Measurements from ENCODE around the gene CELF5. TPM values are rescaled to one million over a fixed set of nuclear protein-coding genes. Genes with fewer than 3 reads are reported as not detected.

Gene CELF5
- total and polyA plus RNA-seq, 9 of the 15 experiments (the other 6 are each of a cell fraction or from before 2014, with no cell fraction given), result 0.01 to 0.56 (median 0.22) TPM

DNA sequence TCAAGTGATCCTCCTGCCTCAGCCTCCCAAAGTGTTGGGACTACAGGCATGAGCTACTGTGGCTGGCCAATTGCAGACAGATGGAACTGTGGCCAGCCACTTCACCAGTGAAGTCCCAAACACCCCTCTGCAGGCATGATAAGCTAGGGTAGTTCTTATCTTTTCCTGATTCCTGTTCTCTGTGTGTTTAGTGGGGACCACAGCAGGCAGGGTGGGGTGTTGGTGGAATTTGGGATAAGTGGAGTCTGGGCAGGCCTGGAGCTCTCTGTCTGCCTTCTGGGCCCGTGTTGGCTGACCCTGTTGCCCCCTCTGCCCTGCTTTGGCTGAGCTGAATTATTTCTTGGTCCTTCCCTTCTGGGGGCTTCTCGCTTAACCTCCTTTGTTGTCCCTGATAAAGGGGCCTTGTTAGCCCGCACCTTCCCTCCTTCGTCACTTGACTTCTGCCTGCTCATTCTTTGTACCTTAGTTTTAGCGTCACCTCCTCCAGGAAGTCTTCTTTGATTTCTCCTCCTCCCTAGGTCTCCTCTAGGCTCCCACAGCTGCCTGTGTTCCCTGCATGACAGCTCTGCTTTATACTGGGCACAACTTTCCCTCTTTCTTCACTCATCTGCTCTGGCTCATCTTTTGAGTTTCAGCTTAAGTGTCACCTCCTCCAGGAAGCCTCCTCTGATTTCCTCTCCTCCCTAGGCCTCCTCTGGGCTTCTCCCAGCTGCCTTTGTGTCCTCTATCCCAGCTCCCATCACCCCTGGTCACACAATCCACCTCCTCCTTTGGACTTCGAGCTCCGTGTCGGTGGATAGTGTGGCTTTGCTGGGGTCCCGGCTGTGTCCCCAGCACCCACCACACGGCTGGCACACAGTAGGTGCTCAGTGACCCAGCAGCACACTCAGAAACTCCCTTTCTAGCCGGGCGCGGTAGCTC is 40.5 kb upstream of the CELF5 start (continued):
- TF ChIP-seq, protein P1, sequence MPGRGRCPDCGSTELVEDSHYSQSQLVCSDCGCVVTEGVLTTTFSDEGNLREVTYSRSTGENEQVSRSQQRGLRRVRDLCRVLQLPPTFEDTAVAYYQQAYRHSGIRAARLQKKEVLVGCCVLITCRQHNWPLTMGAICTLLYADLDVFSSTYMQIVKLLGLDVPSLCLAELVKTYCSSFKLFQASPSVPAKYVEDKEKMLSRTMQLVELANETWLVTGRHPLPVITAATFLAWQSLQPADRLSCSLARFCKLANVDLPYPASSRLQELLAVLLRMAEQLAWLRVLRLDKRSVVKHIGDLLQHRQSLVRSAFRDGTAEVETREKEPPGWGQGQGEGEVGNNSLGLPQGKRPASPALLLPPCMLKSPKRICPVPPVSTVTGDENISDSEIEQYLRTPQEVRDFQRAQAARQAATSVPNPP (IDR thresholded peaks at IDR 0.05; ENCODE audit: borderline replicate concordance, insufficient read depth, insufficient read length), result no peak
- TF ChIP-seq ID3 (CRISPR knock-in tag; IDR thresholded peaks at IDR 0.05), result no peak
- no peak for TF ChIP-seq ID3 (tag; IDR thresholded peaks at IDR 0.05)
- TF ChIP-seq CHD1 (IDR thresholded peaks at IDR 0.05; ENCODE audit: low read length), result no peak
- TF ChIP-seq RAD51 (IDR thresholded peaks at IDR 0.05; ENCODE audit: borderline replicate concordance, low read depth), result peak; percentile 15; the same call in 1 of the 2 replicates
- TF ChIP-seq NFYB (IDR thresholded peaks at IDR 0.05; ENCODE audit: extremely low read depth, insufficient read length), result no peak
- TF ChIP-seq NFRKB (IDR thresholded peaks at IDR 0.05; ENCODE audit: low read depth), result no peak
- no peak for TF ChIP-seq POLR3G (IDR thresholded peaks at IDR 0.05; ENCODE audit: extremely low read depth, insufficient read length, insufficient replicate concordance)
- TF ChIP-seq KDM2B (CRISPR knock-in tag; IDR thresholded peaks at IDR 0.05), result no peak
- TF ChIP-seq MEF2A (IDR thresholded peaks at IDR 0.05; ENCODE audit: control insufficient read depth, low read depth, low read length), result no peak
- TF ChIP-seq SOX6 (IDR thresholded peaks at IDR 0.05), result 0 out of 2 replicates have a peak, but pooled peaks have one; percentile 36
- 0 out of 2 replicates have a peak, but pooled peaks have one; percentile 45 for TF ChIP-seq SMARCC2 (IDR thresholded peaks at IDR 0.05; ENCODE audit: low read depth)
- no peak for TF ChIP-seq PCBP1 (IDR thresholded peaks at IDR 0.05; ENCODE audit: low read depth, low read length, poor library complexity, severe bottlenecking)
- TF ChIP-seq SUPT5H (IDR thresholded peaks at IDR 0.05), result no peak
- no peak for TF ChIP-seq POU5F1 (IDR thresholded peaks at IDR 0.05; ENCODE audit: borderline replicate concordance, low read depth, low read length, partially characterized antibody)
- TF ChIP-seq, protein P2, sequence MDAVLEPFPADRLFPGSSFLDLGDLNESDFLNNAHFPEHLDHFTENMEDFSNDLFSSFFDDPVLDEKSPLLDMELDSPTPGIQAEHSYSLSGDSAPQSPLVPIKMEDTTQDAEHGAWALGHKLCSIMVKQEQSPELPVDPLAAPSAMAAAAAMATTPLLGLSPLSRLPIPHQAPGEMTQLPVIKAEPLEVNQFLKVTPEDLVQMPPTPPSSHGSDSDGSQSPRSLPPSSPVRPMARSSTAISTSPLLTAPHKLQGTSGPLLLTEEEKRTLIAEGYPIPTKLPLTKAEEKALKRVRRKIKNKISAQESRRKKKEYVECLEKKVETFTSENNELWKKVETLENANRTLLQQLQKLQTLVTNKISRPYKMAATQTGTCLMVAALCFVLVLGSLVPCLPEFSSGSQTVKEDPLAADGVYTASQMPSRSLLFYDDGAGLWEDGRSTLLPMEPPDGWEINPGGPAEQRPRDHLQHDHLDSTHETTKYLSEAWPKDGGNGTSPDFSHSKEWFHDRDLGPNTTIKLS (IDR thresholded peaks at IDR 0.05; ENCODE audit: borderline replicate concordance, low read depth), result no peak
- peak; percentile 99 for TF ChIP-seq ADNP (tag; IDR thresholded peaks at IDR 0.05)
- no peak for TF ChIP-seq ZFP91 (CRISPR knock-in tag; IDR thresholded peaks at IDR 0.05)
- TF ChIP-seq, protein P3, sequence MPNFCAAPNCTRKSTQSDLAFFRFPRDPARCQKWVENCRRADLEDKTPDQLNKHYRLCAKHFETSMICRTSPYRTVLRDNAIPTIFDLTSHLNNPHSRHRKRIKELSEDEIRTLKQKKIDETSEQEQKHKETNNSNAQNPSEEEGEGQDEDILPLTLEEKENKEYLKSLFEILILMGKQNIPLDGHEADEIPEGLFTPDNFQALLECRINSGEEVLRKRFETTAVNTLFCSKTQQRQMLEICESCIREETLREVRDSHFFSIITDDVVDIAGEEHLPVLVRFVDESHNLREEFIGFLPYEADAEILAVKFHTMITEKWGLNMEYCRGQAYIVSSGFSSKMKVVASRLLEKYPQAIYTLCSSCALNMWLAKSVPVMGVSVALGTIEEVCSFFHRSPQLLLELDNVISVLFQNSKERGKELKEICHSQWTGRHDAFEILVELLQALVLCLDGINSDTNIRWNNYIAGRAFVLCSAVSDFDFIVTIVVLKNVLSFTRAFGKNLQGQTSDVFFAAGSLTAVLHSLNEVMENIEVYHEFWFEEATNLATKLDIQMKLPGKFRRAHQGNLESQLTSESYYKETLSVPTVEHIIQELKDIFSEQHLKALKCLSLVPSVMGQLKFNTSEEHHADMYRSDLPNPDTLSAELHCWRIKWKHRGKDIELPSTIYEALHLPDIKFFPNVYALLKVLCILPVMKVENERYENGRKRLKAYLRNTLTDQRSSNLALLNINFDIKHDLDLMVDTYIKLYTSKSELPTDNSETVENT (CRISPR knock-in tag; IDR thresholded peaks at IDR 0.05), result no peak
- no peak for TF ChIP-seq SNIP1 (IDR thresholded peaks at IDR 0.05; ENCODE audit: low read depth)

Measured in K562 (cell line).